Thyroid gland (tissue), 4 donors: ENCODE data around the gene BAHD1. TPM values are rescaled to one million over a fixed set of nuclear protein-coding genes. Genes with fewer than 3 reads are reported as not detected.

Experiments used
- DNase-seq, 2 donors: peaks; one replicate each; pipeline ENCODE4 v3.0.0-alpha.2; 2019
- H3K27ac ChIP-seq, 3 donors: fragments of 200-600 bp; sonication (generic); 1 replicate in 2 of 3; 2 replicates in 1 of 3; pipeline ENCODE4 v1.5.1; 2016 to 2019; ENCODE audit warnings: mild to moderate bottlenecking in 1 of 3, moderate library complexity in 1 of 3
- H3K27me3 ChIP-seq: fragments of 200-600 bp; sonication (generic); one replicate; pipeline ENCODE4 v1.5.1; 2019
- H3K36me3 ChIP-seq, 2 donors: fragments of 200-600 bp; sonication (generic); one replicate each; pipeline ENCODE4 v1.5.1; 2016 to 2019
- H3K4me1 ChIP-seq, 2 donors: fragments of 200-600 bp; sonication (generic); one replicate each; pipeline ENCODE4 v1.5.1; 2017 to 2019
- H3K4me3 ChIP-seq, 3 donors: fragments of 200-600 bp; sonication (generic); replicated peaks in 1 of 3; 1 replicate in 2 of 3; 2 replicates in 1 of 3; pipeline ENCODE4 v1.5.1; 2016; ENCODE audit warnings: mild to moderate bottlenecking in 1 of 3
- H3K9me3 ChIP-seq: fragments of 200-600 bp; sonication (generic); one replicate; pipeline ENCODE4 v1.5.1; 2017
- POLR2A ChIP-seq, 2 donors: fragments of 450-650 bp; IDR thresholded peaks; one replicate each; pipeline ENCODE4 v1.6.1; 2017; ENCODE audit warnings: antibody characterized with exemption in 2 of 2, mild to moderate bottlenecking in 2 of 2, moderate library complexity in 1 of 2
- WGBS, 2 donors: methylation state at CpG; one replicate each; pipeline ENCODE4 v1.1.5; 2017; 5-methylcytosine and 5-hydroxymethylcytosine counted together
- intact Hi-C: fragments of 100-400 bp; cut with DNase I; formaldehyde crosslinking; loops from one replicate; pipeline ENCODE4 v1.15.1; 2023
- total RNA-seq, 4 donors: library from RNA; depleted of rRNA; stranded (reverse); fragments of >200 nt; gene quantifications; one replicate each; pipeline ENCODE4 v1.2.3, GENCODE V29; 2016
- TF ChIP-seq, protein P1 (sequence below), 6 experiments: fragments of 200-600 bp in 3 of 6; fragments of 450-650 bp in 3 of 6; sonication (generic) in 3 of 6; IDR thresholded peaks; one replicate each; pipeline ENCODE4 v1.5.1; 2016 to 2019; ENCODE audit warnings: antibody characterized with exemption in 6 of 6, mild to moderate bottlenecking in 2 of 6, inconsistent platforms in 1 of 6, moderate library complexity in 1 of 6

Gene BAHD1
- total RNA-seq, result 10 to 100 TPM; 20.0 to 50.4 (median 35.1) TPM

DNA sequence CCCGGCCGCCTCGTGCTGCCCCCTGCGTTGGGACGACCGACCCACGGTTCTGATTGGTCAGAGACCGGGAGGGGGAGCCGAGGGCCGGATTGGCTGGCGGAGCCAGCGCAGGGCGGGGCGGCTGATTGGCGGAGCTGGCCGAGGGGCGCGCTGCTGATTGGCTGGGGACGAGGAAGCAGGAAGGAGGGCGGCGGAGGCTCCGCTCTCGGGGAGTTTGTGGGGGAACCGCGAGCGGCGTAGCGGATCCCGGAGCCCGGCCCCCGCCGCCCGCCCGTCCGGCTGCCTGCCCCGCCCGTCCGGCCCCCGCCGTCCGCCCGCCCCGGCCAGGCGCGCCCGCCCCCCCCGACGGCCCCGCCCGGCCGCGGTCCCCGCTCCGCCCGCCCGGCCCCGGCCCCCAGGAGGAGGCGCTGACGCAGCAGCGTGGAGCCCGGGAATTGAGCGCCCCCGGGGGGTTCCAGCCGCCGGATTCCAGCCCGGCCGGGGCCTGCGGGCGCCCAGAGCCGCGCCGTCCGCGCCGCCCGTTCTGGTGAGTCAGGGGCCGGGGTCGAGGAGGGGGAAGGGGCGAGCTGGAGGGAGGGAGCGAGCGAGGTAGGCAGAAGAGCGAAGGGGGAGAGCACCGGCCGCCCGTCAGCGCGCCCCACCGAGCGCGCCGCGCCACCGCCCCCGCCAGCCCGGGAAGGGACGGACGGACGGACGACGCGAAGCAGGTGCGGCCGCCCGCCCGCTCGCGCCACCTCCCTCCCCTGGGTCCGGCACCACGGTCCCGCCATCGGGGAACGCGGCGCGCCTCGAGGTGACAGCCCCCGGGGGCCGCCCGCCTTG, at the start of gene BAHD1:
BAHD1 (plus strand) TSS at position 211 of the 822 bp plus-strand sequence. CDS start 17,512 bp downstream, outside the sequence.
- Histone ChIP-seq H3K4me1 (peaks cover 38 to 57% of the 10 kb centered on the region in 2 donors), H3K9me3 (no peaks in the 10 kb centered on the region), H3K36me3 (no peaks in the 10 kb centered on the region), H3K4me3 (peak within 1 kb of the TSS; percentile 80 to 90 (median 84)), H3K27ac (peak within 1 kb of the TSS; percentile 24 to 76 (median 75)), H3K27me3 (no peaks in the 10 kb centered on the region)
- intact Hi-C loops, result loop anchor here (5.0 to 10.0 kb wide), 2 partner anchors 64 to 126 kb away; partner anchors contain the start of genes CCDC32 and RPUSD2
- TF ChIP-seq POLR2A (IDR thresholded peaks at IDR 0.05), result peak in 1 of 2 donors; percentile 72
- TF ChIP-seq, protein P1, sequence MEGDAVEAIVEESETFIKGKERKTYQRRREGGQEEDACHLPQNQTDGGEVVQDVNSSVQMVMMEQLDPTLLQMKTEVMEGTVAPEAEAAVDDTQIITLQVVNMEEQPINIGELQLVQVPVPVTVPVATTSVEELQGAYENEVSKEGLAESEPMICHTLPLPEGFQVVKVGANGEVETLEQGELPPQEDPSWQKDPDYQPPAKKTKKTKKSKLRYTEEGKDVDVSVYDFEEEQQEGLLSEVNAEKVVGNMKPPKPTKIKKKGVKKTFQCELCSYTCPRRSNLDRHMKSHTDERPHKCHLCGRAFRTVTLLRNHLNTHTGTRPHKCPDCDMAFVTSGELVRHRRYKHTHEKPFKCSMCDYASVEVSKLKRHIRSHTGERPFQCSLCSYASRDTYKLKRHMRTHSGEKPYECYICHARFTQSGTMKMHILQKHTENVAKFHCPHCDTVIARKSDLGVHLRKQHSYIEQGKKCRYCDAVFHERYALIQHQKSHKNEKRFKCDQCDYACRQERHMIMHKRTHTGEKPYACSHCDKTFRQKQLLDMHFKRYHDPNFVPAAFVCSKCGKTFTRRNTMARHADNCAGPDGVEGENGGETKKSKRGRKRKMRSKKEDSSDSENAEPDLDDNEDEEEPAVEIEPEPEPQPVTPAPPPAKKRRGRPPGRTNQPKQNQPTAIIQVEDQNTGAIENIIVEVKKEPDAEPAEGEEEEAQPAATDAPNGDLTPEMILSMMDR (IDR thresholded peaks at IDR 0.05), result peak in 1 of 6 experiments; percentile 8
- peak; percentile 98 for DNase-seq
- 0% methylated on average over 5 to 9 of the region's 119 CpGs for WGBS, 2 donors

DNA sequence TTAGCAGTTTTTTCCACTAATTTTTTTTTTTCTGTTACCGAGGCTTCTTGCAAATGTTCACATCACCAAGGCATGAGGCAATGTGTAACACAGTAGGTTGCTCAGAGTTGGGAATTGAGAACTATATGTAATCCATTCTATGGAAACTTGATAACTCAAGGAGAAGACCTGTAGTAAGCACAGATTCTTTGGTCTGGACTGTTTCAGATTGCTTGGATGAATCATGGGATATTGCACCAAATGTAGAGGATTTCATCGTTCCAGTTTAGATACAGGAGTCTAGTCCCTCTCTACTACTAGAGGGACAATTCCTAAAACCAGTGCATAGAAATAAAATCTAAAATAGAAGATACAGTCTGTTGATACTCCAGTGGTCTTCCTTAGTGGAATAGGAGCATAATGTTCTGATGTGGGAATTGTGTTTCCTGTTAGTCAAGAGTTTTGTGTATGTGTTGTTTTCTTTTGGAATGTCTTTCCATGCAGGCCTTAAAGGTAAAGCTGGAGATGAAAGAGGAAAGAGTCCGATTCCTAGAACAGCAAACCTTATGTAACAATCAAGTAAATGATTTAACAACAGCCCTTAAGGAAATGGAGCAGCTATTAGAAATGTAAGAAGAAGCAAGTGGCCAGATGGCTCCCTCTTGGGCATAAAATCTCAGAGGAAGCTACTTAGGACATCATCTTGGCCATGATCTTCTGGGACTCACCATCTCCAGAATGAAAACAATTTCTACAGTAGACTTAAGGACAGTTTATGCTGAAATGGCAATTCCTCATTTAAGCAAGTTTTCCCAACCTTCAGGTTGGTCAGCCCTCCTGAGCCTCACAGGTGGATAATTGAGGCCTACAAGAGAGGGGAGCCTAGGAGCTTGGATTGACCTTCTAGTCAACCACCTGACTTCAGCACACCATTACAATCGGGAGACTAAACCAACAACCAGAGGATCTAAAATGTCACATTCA, 47.5 kb upstream of the BAHD1 start:
- TF ChIP-seq, protein P1 (IDR thresholded peaks at IDR 0.05), result no peak
- no peak for TF ChIP-seq POLR2A (IDR thresholded peaks at IDR 0.05)
- intact Hi-C loops, result no loop called here
- H3K27ac ChIP-seq, result peak overlapping the region; percentile 19 to 92 (median 75)
- H3K27me3 ChIP-seq, result no peaks in the 10 kb centered on the region
- H3K4me3 ChIP-seq, result no peak overlapping the region
- no peaks in the 10 kb centered on the region for H3K9me3 ChIP-seq
- no peak for DNase-seq
- peaks cover 39 to 43% of the 10 kb centered on the region in 2 donors for H3K4me1 ChIP-seq
- H3K36me3 ChIP-seq, result peaks cover 24 to 46% of the 10 kb centered on the region in 2 donors
- 91 to 97% methylated on average over 4 of the region's 4 CpGs for WGBS, 2 donors

DNA sequence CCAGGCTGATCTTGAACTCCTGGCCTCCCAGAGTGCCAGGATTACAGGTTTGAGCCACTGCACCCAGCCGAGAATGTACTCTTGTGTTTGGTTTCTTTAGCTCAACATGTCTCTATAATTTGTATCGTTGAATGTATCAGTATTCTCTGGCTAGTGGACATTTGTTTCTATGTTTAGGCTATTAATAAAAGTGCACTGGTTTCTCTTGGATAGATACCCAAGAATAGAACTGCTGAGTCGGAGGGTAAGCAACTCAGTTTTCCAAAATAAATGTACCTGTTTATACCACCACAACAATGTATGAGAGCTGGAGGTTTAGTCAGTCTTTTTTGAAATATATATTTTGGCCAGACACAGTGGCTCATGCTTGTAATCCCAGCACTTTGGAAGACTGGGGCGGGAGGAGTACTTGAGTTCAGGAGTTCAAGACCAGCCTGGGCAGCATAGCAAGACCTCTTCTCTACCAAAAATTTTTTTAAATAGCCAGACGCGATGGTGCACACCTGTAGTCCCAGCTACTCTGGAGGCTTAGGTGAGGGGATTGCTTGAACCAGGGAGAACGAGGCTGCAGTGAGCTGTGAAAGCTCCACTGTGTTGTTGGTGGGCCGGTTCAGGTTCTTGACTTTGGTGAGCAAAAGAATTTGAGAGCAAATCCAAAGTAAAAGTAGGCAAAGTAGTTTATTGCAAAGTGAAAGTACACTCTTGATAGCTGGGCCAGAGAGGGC, 42.9 kb upstream of the BAHD1 start:
- H3K27ac ChIP-seq, result peak overlapping the region; percentile 58 to 90 (median 60)
- H3K4me3 ChIP-seq, result no peak overlapping the region
- intact Hi-C loops, result no loop called here
- peak in 1 of 2 donors; percentile 45 for TF ChIP-seq POLR2A (IDR thresholded peaks at IDR 0.05)
- TF ChIP-seq, protein P1 (IDR thresholded peaks at IDR 0.05), result no peak
- H3K36me3 ChIP-seq, result peaks cover 11 to 17% of the 10 kb centered on the region in 2 donors
- H3K9me3 ChIP-seq, result no peaks in the 10 kb centered on the region
- 67 to 74% methylated on average over 8 of the region's 8 CpGs for WGBS, 2 donors
- DNase-seq, result peak; percentile 67 to 74
- no peaks in the 10 kb centered on the region for H3K27me3 ChIP-seq
- peaks cover 8 to 16% of the 10 kb centered on the region in 2 donors for H3K4me1 ChIP-seq

DNA sequence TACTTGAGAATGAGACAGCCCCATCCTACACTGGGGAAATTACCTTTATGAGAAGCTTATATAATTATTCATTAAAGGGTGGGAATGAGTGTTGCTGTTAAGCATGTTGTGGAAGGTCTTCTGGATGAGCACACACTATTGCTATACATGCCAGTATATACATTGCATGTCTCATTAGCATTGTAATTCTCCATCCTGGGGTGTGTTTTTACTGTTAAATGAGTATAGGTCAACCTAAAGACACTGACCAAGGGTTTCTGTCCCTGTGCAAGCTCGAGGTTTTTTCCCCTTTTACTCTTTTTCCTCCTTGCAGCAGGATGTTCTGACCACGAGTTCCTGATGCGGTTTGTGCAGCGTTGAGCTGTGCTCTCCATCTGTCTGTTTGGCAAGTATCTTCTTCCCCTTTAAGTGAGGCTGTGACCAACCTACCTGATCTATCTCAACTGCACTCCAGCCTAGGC, 42.3 kb upstream of the BAHD1 start:
- no peak for DNase-seq
- intact Hi-C loops, result no loop called here
- TF ChIP-seq, protein P1 (IDR thresholded peaks at IDR 0.05), result no peak
- TF ChIP-seq POLR2A (IDR thresholded peaks at IDR 0.05), result no peak
- Histone ChIP-seq H3K27ac (peak overlapping the region; percentile 58 to 90 (median 60)), H3K36me3 (peaks cover 5 to 12% of the 10 kb centered on the region in 2 donors), H3K4me3 (no peak overlapping the region), H3K4me1 (peaks cover 8 to 16% of the 10 kb centered on the region in 2 donors), H3K27me3 (no peaks in the 10 kb centered on the region), H3K9me3 (no peaks in the 10 kb centered on the region)
- 67 to 71% methylated on average over 4 of the region's 4 CpGs for WGBS, 2 donors
